Esophagus muscularis mucosa (tissue), 3 donors: ENCODE data around the gene MGAT2.

ENCODE experiments used
- POLR2A ChIP-seq: fragments of 450-650 bp; IDR thresholded peaks from one replicate; pipeline ENCODE4 v1.6.1; 2017; ENCODE audit warnings: antibody characterized with exemption, moderate library complexity, mild to moderate bottlenecking, low read depth
- TF ChIP-seq, protein P1 (sequence below), 3 experiments: fragments of 200-600 bp in 2 of 3; fragments of 450-650 bp in 1 of 3; sonication (generic) in 2 of 3; IDR thresholded peaks; one replicate each; pipeline ENCODE4 v1.5.1; 2017 to 2019; ENCODE audit warnings: antibody characterized with exemption in 3 of 3, mild to moderate bottlenecking in 2 of 3, moderate library complexity in 1 of 3

DNA sequence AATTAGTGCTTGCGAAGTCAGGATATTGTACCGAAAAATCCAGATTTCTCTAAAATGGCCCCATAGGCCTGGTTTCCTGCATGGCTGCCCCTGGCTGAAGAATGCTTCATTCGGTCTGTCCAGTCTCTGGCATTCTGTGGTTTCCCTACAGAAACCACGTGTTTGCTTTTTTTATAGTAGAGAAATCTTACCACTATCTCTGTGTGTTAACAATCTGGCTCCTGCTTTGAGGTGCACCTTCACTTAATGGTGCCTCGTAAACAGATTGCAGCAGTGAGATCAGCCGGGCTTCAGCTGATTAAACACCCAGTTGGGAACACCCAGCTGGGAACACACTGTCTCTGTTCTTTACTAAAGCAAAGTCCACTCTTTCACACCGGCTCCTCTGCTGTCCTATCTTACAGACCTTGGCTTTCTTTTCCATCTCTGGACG lies 21.1 kb downstream of the MGAT2 start:
- TF ChIP-seq POLR2A = no peak
- TF ChIP-seq, protein P1, sequence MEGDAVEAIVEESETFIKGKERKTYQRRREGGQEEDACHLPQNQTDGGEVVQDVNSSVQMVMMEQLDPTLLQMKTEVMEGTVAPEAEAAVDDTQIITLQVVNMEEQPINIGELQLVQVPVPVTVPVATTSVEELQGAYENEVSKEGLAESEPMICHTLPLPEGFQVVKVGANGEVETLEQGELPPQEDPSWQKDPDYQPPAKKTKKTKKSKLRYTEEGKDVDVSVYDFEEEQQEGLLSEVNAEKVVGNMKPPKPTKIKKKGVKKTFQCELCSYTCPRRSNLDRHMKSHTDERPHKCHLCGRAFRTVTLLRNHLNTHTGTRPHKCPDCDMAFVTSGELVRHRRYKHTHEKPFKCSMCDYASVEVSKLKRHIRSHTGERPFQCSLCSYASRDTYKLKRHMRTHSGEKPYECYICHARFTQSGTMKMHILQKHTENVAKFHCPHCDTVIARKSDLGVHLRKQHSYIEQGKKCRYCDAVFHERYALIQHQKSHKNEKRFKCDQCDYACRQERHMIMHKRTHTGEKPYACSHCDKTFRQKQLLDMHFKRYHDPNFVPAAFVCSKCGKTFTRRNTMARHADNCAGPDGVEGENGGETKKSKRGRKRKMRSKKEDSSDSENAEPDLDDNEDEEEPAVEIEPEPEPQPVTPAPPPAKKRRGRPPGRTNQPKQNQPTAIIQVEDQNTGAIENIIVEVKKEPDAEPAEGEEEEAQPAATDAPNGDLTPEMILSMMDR (IDR thresholded peaks at IDR 0.05) = no peak
